A549 (cell line): ENCODE data around the gene HOXA7.

ENCODE experiments used
- CHD2 ChIP-seq: fragments of 150-350 bp; IDR thresholded peaks from 2 replicates; pipeline ENCODE4 v1.6.1; 2014; ENCODE audit warnings: low read length; ENCODE audit not compliant: partially characterized antibody
- CTCF ChIP-seq: fragments of >200 bp; sonication (Bioruptor Twin); formaldehyde crosslinking; IDR thresholded peaks from 3 replicates; pipeline ENCODE4 v1.5.1; 2016
- EP300 ChIP-seq, 2 experiments: fragments of >200 bp; sonication (Bioruptor Twin); formaldehyde crosslinking; IDR thresholded peaks; 2 replicates in 1 of 2; 3 replicates in 1 of 2; pipeline ENCODE4 v1.6.1; 2016 to 2017
- JUN ChIP-seq, 2 experiments: fragments of >200 bp; sonication (Bioruptor Twin); formaldehyde crosslinking; IDR thresholded peaks; 2 replicates in 1 of 2; 3 replicates in 1 of 2; pipeline ENCODE4 v1.6.1; 2016 to 2017
- MAX ChIP-seq: IDR thresholded peaks from 2 replicates; pipeline ENCODE4 v1.6.1; 2012
- MAZ ChIP-seq: fragments of 150-350 bp; IDR thresholded peaks from 2 replicates; pipeline ENCODE4 v1.6.1; 2014; ENCODE audit warnings: antibody characterized with exemption, low read depth, low read length, borderline replicate concordance
- MYC ChIP-seq: IDR thresholded peaks from 2 replicates; pipeline ENCODE4 v1.6.1; 2012; ENCODE audit warnings: mild to moderate bottlenecking, inconsistent platforms, low read length, improper control_type of control experiment, borderline replicate concordance
- NFE2L2 ChIP-seq: fragments of 150-350 bp; conservative IDR thresholded peaks from 2 replicates; pipeline ENCODE4 v1.6.1; 2014; ENCODE audit warnings: low read length
- POLR2A ChIP-seq: IDR thresholded peaks from 2 replicates; pipeline ENCODE4 v1.6.1; 2012; ENCODE audit warnings: mild to moderate bottlenecking, low read length
- RAD21 ChIP-seq, 2 experiments: fragments of >200 bp in 1 of 2; sonication (Bioruptor Twin) in 1 of 2; formaldehyde crosslinking in 1 of 2; IDR thresholded peaks in 1 of 2; conservative IDR thresholded peaks in 1 of 2; 2 replicates in 1 of 2; 3 replicates in 1 of 2; pipeline ENCODE4 v1.6.1; 2012 to 2018; ENCODE audit warnings: inconsistent platforms in 1 of 2
- RCOR1 ChIP-seq: fragments of 150-350 bp; IDR thresholded peaks from 2 replicates; pipeline ENCODE4 v1.6.1; 2014; ENCODE audit warnings: antibody characterized with exemption, low read length, low read depth
- REST ChIP-seq: fragments of 200-600 bp; sonication (generic); IDR thresholded peaks from 2 replicates; pipeline ENCODE4 v1.6.1; 2016; ENCODE audit warnings: antibody characterized with exemption, mild to moderate bottlenecking, moderate library complexity
- RNF2 ChIP-seq: fragments of 200-600 bp; sonication (generic); IDR thresholded peaks from 2 replicates; pipeline ENCODE4 v1.6.1; 2016; ENCODE audit warnings: low read depth, mild to moderate bottlenecking, antibody characterized with exemption, moderate library complexity, borderline replicate concordance
- TF ChIP-seq, protein P1 (sequence below): fragments of 250-450 bp; sonication (Bioruptor Pico); IDR thresholded peaks from 2 replicates; pipeline ENCODE4 v1.5.0; 2021; ENCODE audit warnings: mild to moderate bottlenecking, moderate library complexity, borderline replicate concordance

GRCh38 chr7:27154901-27155815, 1.3 kb downstream of the HOXA7 start:
- TF ChIP-seq CTCF (no peak), MAX (no peak), MYC (no peak), RCOR1 (no peak), JUN (IDR thresholded peaks at IDR 0.05) (no peak), REST (no peak), EP300 (IDR thresholded peaks at IDR 0.05) (no peak), NFE2L2 (no peak), RAD21 (conservative IDR thresholded peaks at IDR 0.05 in 1 of 2, IDR thresholded peaks at IDR 0.05 in 1 of 2) (no peak), CHD2 (no peak), POLR2A (no peak), RNF2 (no peak), MAZ (no peak)
- TF ChIP-seq, protein P1, sequence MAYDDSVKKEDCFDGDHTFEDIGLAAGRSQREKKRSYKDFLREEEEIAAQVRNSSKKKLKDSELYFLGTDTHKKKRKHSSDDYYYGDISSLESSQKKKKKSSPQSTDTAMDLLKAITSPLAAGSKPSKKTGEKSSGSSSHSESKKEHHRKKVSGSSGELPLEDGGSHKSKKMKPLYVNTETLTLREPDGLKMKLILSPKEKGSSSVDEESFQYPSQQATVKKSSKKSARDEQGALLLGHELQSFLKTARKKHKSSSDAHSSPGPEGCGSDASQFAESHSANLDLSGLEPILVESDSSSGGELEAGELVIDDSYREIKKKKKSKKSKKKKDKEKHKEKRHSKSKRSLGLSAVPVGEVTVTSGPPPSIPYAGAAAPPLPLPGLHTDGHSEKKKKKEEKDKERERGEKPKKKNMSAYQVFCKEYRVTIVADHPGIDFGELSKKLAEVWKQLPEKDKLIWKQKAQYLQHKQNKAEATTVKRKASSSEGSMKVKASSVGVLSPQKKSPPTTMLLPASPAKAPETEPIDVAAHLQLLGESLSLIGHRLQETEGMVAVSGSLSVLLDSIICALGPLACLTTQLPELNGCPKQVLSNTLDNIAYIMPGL (CRISPR knock-in tag) = no peak
